Sciatic nerve (tissue), 2 donors: ENCODE results near the gene DCK. TPM values are rescaled to one million over a fixed set of nuclear protein-coding genes. Genes with fewer than 3 reads are reported as not detected.

Source experiments
- ATAC-seq: fragments of 200-7000 bp; cut with Tn5 transposase; one replicate; pipeline ENCODE4 v1.9.1; 2020; ENCODE audit warnings: mild to moderate bottlenecking, moderate library complexity
- DNase-seq: peaks from one replicate; pipeline ENCODE4 v3.0.0-alpha.2; 2020; ENCODE audit warnings: low spot score
- intact Hi-C: fragments of 100-400 bp; cut with DNase I; formaldehyde crosslinking; loops from one replicate; pipeline ENCODE4 v1.14.2; 2022
- total RNA-seq: library from RNA; stranded (reverse); fragmentation: NEBNext Ultra II Directional; extraction: Animal tissue kit (Norgen Biotek cat#: 25700); gene quantifications from one replicate; pipeline ENCODE4 v1.2.1, GENCODE V29; 2021
- donor health status: DM: no; HTN: no; CAD: no.
- donor health status: DM: no; HTN: no; CAD: no.

DCK gene
- 12.6 TPM for total RNA-seq

DNA sequence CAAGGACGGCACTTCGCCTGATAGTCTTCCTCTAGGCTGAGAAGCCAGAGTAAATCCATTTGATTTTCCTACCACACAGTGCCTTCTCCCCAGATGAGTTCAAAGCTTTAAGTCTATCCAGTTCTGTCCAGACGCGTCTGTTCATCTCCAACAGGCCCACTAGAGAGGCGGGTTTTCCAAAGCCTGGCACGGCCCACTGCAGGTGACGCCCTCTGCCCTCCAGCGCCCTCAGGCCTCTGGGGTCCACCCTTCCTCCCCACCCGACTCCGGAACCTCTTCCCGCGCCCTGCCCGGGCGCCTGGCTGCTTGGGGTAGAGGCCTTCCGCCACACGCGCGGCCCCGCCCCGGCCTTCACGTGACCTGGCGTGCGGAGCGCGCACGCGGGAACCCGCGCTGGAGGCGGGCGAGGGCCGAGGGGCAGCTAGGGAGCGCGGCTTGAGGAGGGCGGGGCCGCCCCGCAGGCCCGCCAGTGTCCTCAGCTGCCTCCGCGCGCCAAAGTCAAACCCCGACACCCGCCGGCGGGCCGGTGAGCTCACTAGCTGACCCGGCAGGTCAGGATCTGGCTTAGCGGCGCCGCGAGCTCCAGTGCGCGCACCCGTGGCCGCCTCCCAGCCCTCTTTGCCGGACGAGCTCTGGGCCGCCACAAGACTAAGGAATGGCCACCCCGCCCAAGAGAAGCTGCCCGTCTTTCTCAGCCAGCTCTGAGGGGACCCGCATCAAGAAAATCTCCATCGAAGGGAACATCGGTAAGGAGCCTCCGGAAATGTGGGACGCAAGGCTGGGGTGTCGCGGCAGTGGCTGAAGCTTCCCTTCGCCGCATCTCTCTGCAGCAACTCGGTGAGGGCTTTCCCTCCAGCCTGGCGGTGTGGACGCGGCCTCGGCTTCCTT lies at the start of gene DCK:
Gene DCK (plus strand): TSS at position 469 of the 888 bp plus-strand sequence. CDS start 187 bp downstream, at position 656.
- intact Hi-C loops, result no loop called here
- peak; percentile 93 for DNase-seq
- ATAC-seq, result peak; percentile 99

GRCh38 chr4:70945046-70945445 lies 48.4 kb upstream of the DCK start:
- intact Hi-C loops, result no loop called here
- DNase-seq, result no peak
- peak; percentile 65 for ATAC-seq

GRCh38 chr4:70945452-70946055 lies 47.9 kb upstream of the DCK start:
- intact Hi-C loops, result no loop called here
- no peak for ATAC-seq
- no peak for DNase-seq

- intact Hi-C loops, result no loop called here
- ATAC-seq (no peak), DNase-seq (no peak)
These were observed 46.5 kb upstream of the DCK start for GRCh38 chr4:70946939-70947338.

- no peak for ATAC-seq
- intact Hi-C loops, result no loop called here
- DNase-seq, result no peak
These were observed 44.7 kb upstream of the DCK start for GRCh38 chr4:70948665-70949260.

DNA sequence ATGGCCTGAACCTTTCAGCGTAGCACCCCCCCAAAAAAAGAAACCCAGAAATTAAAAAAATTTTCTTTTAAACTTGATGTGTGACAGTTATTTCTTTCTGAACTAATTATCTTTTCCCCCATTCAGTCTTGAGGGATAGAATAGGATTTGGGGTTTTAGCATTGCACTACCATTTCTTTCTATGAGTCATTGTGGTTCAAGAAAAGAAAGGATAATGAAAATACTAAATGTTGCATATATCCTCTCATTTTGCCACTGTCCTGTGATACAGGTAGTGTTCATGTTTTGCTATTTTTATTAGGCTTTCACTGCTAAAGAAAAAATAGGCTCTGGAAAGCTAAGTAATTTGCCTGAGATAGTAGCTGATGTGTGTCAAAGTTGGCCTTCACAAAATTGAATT lies 39.4 kb upstream of the DCK start:
- no peak for ATAC-seq
- DNase-seq, result no peak
- intact Hi-C loops, result no loop called here

- ATAC-seq, result no peak
- DNase-seq, result no peak
- intact Hi-C loops, result no loop called here
These were observed 36.8 kb upstream of the DCK start for GRCh38 chr4:70956549-70957210.

DNA sequence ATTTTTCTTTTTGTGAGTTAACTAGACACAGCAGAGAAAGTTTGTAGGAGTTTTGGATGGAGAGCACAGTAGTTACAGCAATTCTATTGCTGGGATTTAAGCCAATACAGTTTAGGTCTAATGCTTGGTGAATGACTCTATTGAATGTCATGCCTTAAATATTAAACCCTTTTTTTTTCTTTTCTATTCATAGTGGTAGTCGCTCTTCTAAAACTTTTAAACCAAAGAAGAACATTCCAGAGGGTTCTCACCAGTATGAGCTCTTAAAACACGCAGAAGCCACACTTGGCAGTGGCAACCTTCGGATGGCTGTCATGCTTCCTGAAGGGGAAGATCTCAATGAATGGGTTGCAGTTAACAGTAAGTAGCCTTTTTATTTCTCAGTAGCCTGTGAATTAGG lies 34.8 kb upstream of the DCK start:
- ATAC-seq, result no peak
- DNase-seq, result no peak
- intact Hi-C loops, result no loop called here

- intact Hi-C loops, result no loop called here
- no peak for DNase-seq
- no peak for ATAC-seq
These were observed 24.4 kb upstream of the DCK start for GRCh38 chr4:70969076-70969475.

- intact Hi-C loops, result no loop called here
- DNase-seq, result no peak
- ATAC-seq, result no peak
These were observed 17.2 kb upstream of the DCK start for GRCh38 chr4:70976252-70976651.

- ATAC-seq (peak; percentile 46), DNase-seq (no peak)
- intact Hi-C loops, result no loop called here
These were observed 13.9 kb upstream of the DCK start for GRCh38 chr4:70979445-70980008.

- DNase-seq (no peak), ATAC-seq (no peak)
- intact Hi-C loops, result no loop called here
These were observed 13.3 kb upstream of the DCK start for GRCh38 chr4:70980196-70980595.

- intact Hi-C loops, result no loop called here
- no peak for ATAC-seq
- DNase-seq, result no peak
These were observed 9.3 kb upstream of the DCK start for GRCh38 chr4:70984106-70984505.

GRCh38 chr4:70984589-70984988 lies 8.9 kb upstream of the DCK start:
- ATAC-seq (no peak), DNase-seq (no peak)
- intact Hi-C loops, result no loop called here

GRCh38 chr4:70991596-70991995 lies 1.9 kb upstream of the DCK start:
- intact Hi-C loops, result no loop called here
- ATAC-seq, result no peak
- DNase-seq, result no peak

DNA sequence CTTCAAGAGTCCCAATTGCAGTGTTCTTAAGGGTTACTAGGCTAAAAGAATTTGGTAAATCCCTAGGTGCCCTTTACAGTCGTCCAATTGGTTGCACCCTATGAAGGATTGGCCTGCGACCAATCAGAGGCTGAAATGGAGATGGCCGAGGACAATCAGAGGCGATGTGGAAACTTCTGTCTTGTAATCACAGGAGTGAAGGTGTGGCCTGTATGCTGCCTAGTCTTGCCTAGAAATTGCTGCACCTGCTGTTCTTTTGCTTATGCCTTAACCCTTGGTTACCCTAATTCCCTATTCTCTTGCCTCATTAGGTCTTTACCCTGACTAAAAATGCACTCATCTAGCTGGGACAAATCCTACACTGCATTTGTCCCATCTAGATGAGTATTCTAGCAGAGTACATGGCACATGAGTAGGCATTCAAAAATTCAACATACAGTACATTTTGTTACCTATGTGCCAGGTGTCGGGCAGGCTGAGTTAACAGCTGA lies 1.0 kb upstream of the DCK start:
- intact Hi-C loops, result no loop called here
- DNase-seq (no peak), ATAC-seq (no peak)

GRCh38 chr4:70994069-70994366 lies 569 bp downstream of the DCK start:
- peak; percentile 41 for ATAC-seq
- no peak for DNase-seq

GRCh38 chr4:70994387-70995099 lies 1.1 kb downstream of the DCK start:
- no peak for DNase-seq
- intact Hi-C loops, result no loop called here
- no peak for ATAC-seq

More at GRCh38 chr4:70994069-70994366, 569 bp downstream of the DCK start:
- intact Hi-C loops, result no loop called here

GRCh38 chr4:70996018-70996360 lies 2.5 kb downstream of the DCK start:
- intact Hi-C loops, result no loop called here
- ATAC-seq (no peak), DNase-seq (no peak)
